ENCODE data around the gene HOXB2.

Gene HOXB2

DNA sequence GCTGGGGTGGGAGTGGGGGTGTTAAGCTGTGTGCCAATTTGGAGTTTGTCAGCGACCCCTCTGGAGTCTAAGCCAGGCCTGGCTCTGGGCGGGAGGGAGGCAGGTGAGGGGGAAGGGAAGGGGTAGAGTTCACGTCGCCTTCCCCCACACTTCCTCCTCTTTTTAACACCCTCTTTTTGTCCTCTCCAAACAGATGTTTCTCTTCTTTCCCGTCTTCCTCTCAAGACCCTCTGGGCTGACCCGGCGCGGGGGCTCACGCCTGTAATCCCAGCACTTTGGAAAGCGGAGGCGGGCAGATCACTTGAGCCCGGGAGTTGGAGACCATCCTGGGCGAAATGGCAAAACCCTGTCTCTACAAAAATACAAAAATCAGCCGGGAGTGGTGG lies 17.4 kb downstream of the HOXB2 start:
- DNase-seq (ENCODE audit: low read depth) = no peak
- TF ChIP-seq, protein P1, sequence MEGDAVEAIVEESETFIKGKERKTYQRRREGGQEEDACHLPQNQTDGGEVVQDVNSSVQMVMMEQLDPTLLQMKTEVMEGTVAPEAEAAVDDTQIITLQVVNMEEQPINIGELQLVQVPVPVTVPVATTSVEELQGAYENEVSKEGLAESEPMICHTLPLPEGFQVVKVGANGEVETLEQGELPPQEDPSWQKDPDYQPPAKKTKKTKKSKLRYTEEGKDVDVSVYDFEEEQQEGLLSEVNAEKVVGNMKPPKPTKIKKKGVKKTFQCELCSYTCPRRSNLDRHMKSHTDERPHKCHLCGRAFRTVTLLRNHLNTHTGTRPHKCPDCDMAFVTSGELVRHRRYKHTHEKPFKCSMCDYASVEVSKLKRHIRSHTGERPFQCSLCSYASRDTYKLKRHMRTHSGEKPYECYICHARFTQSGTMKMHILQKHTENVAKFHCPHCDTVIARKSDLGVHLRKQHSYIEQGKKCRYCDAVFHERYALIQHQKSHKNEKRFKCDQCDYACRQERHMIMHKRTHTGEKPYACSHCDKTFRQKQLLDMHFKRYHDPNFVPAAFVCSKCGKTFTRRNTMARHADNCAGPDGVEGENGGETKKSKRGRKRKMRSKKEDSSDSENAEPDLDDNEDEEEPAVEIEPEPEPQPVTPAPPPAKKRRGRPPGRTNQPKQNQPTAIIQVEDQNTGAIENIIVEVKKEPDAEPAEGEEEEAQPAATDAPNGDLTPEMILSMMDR (conservative IDR thresholded peaks at IDR 0.05; ENCODE audit: low read depth, low read length) = no peak
- H3K4me3 ChIP-seq (ENCODE audit: low read depth, low read length) = no peak overlapping the region

DNA sequence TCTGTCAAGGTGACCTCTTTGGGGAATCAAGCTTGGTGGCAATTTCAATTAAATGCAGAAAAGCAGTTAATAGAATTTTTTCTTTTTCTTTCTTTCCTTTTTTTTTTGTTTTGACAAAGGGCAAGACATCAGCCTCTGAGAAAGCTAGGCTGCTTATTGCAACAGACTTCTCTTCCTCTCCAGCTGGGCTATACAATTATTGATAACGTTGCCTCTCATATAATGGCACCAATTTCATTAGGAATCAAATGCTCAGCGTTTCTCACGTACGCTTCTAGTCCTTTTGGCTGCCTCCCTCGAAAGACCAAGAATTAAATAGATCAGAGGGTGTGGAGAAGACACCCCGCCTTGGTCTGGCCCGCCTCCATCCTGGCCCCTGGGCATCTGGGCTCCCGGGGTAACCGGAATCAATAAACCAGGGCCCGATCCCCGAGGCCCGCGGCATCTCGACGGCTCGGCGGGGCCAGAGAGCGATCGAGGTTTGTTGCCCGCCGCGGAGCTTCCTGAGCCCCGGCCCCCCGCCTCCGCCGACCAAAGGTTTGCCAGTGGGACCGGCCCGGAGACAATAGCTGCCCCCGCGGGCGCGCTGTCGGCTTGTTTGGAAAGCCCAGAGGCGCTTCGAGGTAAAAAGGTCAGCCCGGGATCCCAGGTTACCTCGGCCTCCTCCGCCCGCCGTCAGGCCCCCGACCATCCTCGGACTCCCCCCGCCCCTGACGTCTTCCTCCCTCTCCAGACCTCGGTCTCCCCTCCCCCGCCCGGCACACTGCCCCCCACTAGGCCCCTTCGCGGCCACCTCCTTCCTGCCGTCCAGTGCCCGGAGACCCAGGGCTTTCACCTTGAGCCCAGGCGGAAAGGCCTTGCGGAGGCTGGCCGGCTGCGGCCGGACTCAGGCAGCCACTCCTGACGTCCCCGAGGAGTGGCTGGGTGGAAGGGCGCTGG lies 18.0 kb downstream of the HOXB2 start:
- TF ChIP-seq, protein P1 (conservative IDR thresholded peaks at IDR 0.05; ENCODE audit: low read depth, low read length) = no peak
- no peak for DNase-seq (ENCODE audit: low read depth)
- no peak overlapping the region for H3K4me3 ChIP-seq (ENCODE audit: low read depth, low read length)

DNA sequence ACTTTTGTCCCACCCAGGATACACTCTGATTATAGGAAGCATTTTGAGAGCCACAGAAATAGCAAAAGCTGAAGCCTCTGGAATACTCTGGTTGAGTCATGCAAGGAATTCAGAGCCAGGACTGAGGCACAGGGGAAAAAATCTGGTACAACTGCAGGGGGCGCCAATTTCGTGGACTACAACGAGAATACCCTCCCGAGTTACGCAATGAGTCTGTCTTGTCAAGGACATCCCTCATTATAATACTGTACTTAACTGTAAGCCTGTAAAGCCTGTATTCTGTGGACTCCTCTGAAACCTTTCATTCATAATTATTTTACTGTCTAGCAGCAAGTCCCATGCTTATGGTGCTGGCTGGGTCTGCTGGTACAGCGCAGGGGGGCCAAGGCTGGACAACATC lies 21.9 kb downstream of the HOXB2 start:
- TF ChIP-seq, protein P1 (conservative IDR thresholded peaks at IDR 0.05; ENCODE audit: low read depth, low read length) = peak; percentile 2
- H3K4me3 ChIP-seq (ENCODE audit: low read depth, low read length) = no peak overlapping the region
- DNase-seq (ENCODE audit: low read depth) = no peak

DNA sequence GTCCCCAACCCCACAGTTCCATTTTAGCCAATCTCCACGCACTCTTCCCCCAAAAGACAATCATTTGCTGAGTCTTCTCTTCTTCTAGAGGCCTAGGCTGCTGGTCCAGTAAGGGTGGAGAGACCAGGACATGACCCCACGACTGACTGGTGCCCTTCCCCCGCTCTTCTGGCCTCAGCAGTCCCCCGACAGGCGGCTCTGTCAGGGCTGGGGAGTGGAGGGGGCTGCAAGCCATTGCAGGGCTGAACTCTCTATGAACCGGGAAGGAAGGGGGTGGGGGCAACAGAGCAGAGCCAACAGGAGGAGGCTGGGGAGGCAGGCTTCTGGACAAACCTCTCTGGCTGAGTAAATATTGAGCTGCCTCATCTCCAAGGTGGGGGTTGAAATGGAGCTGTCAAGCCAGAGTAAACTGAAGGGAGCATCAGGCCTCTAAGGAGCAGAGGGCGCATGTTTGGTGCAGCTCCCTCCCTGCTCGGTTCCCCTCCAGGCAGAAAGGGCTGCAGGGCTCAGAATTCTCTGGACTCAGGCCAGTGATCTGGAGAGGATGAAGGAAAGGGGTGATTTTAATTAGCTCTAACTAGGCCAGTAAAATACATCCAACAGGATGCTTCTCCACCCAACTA lies 22.8 kb downstream of the HOXB2 start:
- TF ChIP-seq, protein P1 (conservative IDR thresholded peaks at IDR 0.05; ENCODE audit: low read depth, low read length) = no peak
- no peak for DNase-seq (ENCODE audit: low read depth)
- H3K4me3 ChIP-seq (ENCODE audit: low read depth, low read length) = no peak overlapping the region

DNA sequence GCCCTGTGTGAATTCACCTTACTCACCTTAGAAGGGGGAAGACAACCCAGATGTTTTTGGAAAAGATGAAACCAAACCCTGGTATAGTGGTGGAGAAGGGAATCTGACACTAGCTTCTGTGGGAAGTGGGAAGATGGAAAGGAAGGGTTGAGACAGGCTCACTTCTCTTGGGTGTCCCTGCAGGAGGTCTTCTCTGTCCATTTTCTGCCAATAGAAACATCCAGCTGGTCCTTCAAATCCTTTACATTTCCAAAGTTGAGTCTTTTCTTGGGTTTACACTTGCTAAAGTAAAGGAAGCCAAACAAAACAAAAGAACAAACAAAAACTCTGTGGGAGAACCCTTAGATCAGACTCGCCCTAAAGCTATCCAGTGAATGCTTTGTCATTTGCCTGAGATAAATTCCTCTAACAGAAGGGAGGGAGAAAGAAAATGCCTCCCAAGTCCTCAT lies 24.3 kb downstream of the HOXB2 start:
- TF ChIP-seq, protein P1 (conservative IDR thresholded peaks at IDR 0.05; ENCODE audit: low read depth, low read length) = no peak
- DNase-seq (ENCODE audit: low read depth) = no peak
- H3K4me3 ChIP-seq (ENCODE audit: low read depth, low read length) = no peak overlapping the region

- H3K4me3 ChIP-seq (ENCODE audit: low read depth, low read length) = no peak overlapping the region
- DNase-seq (ENCODE audit: low read depth) = no peak
- TF ChIP-seq, protein P1 (conservative IDR thresholded peaks at IDR 0.05; ENCODE audit: low read depth, low read length) = no peak
These were observed 25.5 kb downstream of the HOXB2 start for GRCh38 chr17:48519427-48519826.
